ENCODE measurements around the gene BBX. TPM values are rescaled to one million over a fixed set of nuclear protein-coding genes. Genes with fewer than 3 reads are reported as not detected.
A peak's percentile ranks its signal among the peaks of the same experiment; 100 is the strongest.

The BBX gene
- total RNA-seq, 1 experiment from 2014 or later = 73.2 TPM

DNA sequence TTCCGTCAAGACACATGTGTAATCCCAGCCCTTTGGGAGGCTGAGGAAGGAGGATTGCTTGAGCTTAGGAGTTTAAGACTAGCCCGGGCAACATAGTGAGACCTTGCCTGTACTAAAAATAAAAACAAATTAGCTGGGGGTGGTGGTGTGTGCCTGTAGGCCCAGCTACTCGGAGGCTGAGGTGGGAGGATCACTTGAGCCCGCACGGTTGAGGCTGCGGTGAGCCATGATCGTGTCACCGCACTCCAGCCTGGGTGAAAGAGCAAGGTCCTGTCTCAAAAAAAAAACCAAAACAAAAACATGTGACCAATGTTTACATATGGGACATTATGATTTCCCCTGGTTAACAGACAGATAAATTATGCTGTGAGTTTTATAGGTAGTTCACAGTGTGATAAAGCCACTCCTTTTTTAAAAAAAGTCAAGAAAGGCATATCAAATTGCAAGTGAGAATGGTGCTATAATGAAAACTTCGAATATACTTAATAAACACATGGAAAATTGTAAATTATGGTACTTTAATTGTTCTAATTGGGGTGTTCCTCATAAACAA is 9.2 kb downstream of the BBX start:
- H3K9me3 Mint-ChIP-seq (ENCODE audit: unreplicated experiment) = no peaks in the 10 kb centered on the region
- no peak overlapping the region for H3K27ac Mint-ChIP-seq (ENCODE audit: low read depth, unreplicated experiment)
- H3K4me3 Mint-ChIP-seq (ENCODE audit: unreplicated experiment) = no peak overlapping the region
- BruUV-seq (replicated peaks) = no TSS peak
- H3K27me3 Mint-ChIP-seq (ENCODE audit: insufficient read depth, unreplicated experiment) = no peaks in the 10 kb centered on the region
- H3K4me1 Mint-ChIP-seq (ENCODE audit: insufficient read depth, unreplicated experiment) = peaks cover 8% of the 10 kb centered on the region
- DNase-seq (ENCODE audit: unreplicated experiment) = no peak
- ChIA-PET POLR2A (interaction anchor here (0.6 to 4.1 kb wide), 4 partner anchors 8 to 78 kb away, joined by 3 to 22 read pairs (median 3); no protein-coding TSS in a partner anchor), CTCF (interaction anchor here (0.7 kb wide), 1 partner anchor 42 kb away, joined by 4 read pairs; no protein-coding TSS in a partner anchor)
- TF ChIP-seq, protein P1, sequence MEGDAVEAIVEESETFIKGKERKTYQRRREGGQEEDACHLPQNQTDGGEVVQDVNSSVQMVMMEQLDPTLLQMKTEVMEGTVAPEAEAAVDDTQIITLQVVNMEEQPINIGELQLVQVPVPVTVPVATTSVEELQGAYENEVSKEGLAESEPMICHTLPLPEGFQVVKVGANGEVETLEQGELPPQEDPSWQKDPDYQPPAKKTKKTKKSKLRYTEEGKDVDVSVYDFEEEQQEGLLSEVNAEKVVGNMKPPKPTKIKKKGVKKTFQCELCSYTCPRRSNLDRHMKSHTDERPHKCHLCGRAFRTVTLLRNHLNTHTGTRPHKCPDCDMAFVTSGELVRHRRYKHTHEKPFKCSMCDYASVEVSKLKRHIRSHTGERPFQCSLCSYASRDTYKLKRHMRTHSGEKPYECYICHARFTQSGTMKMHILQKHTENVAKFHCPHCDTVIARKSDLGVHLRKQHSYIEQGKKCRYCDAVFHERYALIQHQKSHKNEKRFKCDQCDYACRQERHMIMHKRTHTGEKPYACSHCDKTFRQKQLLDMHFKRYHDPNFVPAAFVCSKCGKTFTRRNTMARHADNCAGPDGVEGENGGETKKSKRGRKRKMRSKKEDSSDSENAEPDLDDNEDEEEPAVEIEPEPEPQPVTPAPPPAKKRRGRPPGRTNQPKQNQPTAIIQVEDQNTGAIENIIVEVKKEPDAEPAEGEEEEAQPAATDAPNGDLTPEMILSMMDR (IDR thresholded peaks at IDR 0.05; ENCODE audit: unreplicated experiment) = no peak
- peaks cover 25% of the 10 kb centered on the region for H3K36me3 Mint-ChIP-seq (ENCODE audit: insufficient read depth, unreplicated experiment)
- intact Hi-C loops (cut with micrococcal nuclease) = no loop called here

DNA sequence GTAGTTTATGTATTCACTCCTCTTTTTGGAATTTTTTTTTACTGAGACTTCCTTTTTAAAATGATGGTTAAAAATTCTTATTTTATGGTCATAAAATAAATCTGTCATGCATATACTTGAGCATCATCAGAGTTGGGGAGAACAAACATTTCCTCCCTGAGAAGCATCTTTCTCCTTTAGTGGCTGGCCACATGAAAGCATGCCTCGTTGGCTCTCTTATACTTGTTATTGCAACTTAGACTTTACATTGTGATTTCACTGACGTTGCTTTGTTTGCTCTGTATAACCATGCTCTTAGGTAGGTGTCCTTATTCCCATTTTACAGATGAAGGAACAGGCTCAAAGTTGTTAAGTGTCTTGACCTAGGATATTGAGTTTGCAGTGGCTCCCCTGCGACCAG is 18.1 kb downstream of the BBX start:
- Mint-ChIP-seq H3K4me1 (ENCODE audit: insufficient read depth, unreplicated experiment) (peaks cover 8% of the 10 kb centered on the region), H3K36me3 (ENCODE audit: insufficient read depth, unreplicated experiment) (peaks cover 20% of the 10 kb centered on the region), H3K9me3 (ENCODE audit: unreplicated experiment) (no peaks in the 10 kb centered on the region), H3K27me3 (ENCODE audit: insufficient read depth, unreplicated experiment) (no peaks in the 10 kb centered on the region), H3K4me3 (ENCODE audit: unreplicated experiment) (no peak overlapping the region), H3K27ac (ENCODE audit: low read depth, unreplicated experiment) (no peak overlapping the region)
- no peak for DNase-seq (ENCODE audit: unreplicated experiment)
- intact Hi-C loops (cut with micrococcal nuclease) = no loop called here
- POLR2A ChIA-PET = interaction anchor here (0.7 kb wide), 2 partner anchors 77 to 1642 kb away, joined by 3 to 5 read pairs; no protein-coding TSS in a partner anchor
- TF ChIP-seq, protein P1 (IDR thresholded peaks at IDR 0.05; ENCODE audit: unreplicated experiment) = no peak
- BruUV-seq (replicated peaks) = no TSS peak
- CTCF ChIA-PET = interaction anchor here (0.8 kb wide), 1 partner anchor 269 kb away, joined by 3 read pairs; no protein-coding TSS in a partner anchor

DNA sequence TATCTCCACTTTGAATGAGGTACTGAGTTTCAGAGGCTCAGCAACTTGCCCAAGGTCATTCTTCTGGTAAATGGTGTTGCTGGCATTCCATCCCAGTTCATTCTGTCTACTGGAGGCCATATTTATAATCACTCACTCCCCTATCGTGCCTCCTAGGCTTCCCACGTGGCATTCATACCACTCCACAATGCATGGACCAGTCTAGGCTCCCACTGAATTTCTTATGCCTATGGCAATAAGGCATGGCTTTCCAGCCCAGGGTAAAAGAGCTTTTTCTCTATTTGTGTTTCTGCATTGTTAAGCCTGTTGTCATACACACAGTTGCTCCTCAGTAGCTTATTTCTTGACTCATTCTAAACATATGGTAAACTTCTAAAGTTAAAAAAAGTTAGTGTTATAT is 19.9 kb downstream of the BBX start:
- Mint-ChIP-seq H3K27ac (ENCODE audit: low read depth, unreplicated experiment) (no peak overlapping the region), H3K4me3 (ENCODE audit: unreplicated experiment) (no peak overlapping the region), H3K4me1 (ENCODE audit: insufficient read depth, unreplicated experiment) (peaks cover 9% of the 10 kb centered on the region), H3K27me3 (ENCODE audit: insufficient read depth, unreplicated experiment) (no peaks in the 10 kb centered on the region), H3K36me3 (ENCODE audit: insufficient read depth, unreplicated experiment) (peaks cover 14% of the 10 kb centered on the region), H3K9me3 (ENCODE audit: unreplicated experiment) (no peaks in the 10 kb centered on the region)
- TF ChIP-seq, protein P1 (IDR thresholded peaks at IDR 0.05; ENCODE audit: unreplicated experiment) = no peak
- CTCF ChIA-PET = interaction anchor here (0.7 to 1.3 kb wide), 6 partner anchors 10 to 271 kb away, joined by 3 to 7 read pairs (median 4); no protein-coding TSS in a partner anchor
- BruUV-seq (replicated peaks) = no TSS peak
- POLR2A ChIA-PET = interaction anchor here (0.6 to 1.4 kb wide), 4 partner anchors 14 to 112 kb away, joined by 3 to 5 read pairs (median 4); no protein-coding TSS in a partner anchor
- intact Hi-C loops (cut with micrococcal nuclease) = no loop called here
- no peak for DNase-seq (ENCODE audit: unreplicated experiment)

DNA sequence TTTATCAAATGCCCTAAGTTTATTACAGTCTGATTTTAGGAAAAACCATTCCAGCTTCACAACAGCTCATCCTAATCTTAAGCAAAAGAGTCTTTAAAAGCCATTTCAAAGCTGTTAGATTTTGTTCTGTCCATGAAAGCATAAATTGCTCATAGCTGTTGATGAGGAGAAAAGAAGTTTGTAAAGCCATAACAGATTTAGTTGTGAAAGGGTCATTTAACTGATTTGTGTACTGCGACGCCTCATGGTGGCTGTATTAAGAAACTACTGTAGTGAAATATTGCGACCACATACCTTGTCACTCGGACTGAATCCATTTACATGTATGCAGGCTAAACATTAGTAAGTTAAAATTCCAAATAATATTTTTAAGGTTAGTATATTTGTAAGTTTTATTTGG is 20.9 kb downstream of the BBX start:
- intact Hi-C loops (cut with micrococcal nuclease) = no loop called here
- H3K36me3 Mint-ChIP-seq (ENCODE audit: insufficient read depth, unreplicated experiment) = peaks cover 8% of the 10 kb centered on the region
- H3K27me3 Mint-ChIP-seq (ENCODE audit: insufficient read depth, unreplicated experiment) = no peaks in the 10 kb centered on the region
- peaks cover 9% of the 10 kb centered on the region for H3K4me1 Mint-ChIP-seq (ENCODE audit: insufficient read depth, unreplicated experiment)
- DNase-seq (ENCODE audit: unreplicated experiment) = peak; percentile 30
- ChIA-PET POLR2A (interaction anchor here (1.1 to 1.4 kb wide), 3 partner anchors 13 to 21 kb away, joined by 3 to 5 read pairs (median 3); partner anchors contain the start of gene BBX), CTCF (interaction anchor here (1.1 to 1.5 kb wide), 4 partner anchors 9 to 272 kb away, joined by 3 to 7 read pairs (median 4); no protein-coding TSS in a partner anchor)
- no TSS peak for BruUV-seq (replicated peaks)
- H3K9me3 Mint-ChIP-seq (ENCODE audit: unreplicated experiment) = no peaks in the 10 kb centered on the region
- H3K27ac Mint-ChIP-seq (ENCODE audit: low read depth, unreplicated experiment) = no peak overlapping the region
- H3K4me3 Mint-ChIP-seq (ENCODE audit: unreplicated experiment) = no peak overlapping the region
- TF ChIP-seq, protein P1 (IDR thresholded peaks at IDR 0.05; ENCODE audit: unreplicated experiment) = peak; percentile 29
